SK-N-SH (cell line): ENCODE results near the gene ZCCHC7. TPM values are rescaled to one million over a fixed set of nuclear protein-coding genes. Genes with fewer than 3 reads are reported as not detected.

Source experiments
- CTCF ChIA-PET: fragments of 300-600, 350-600 bp; formaldehyde crosslinking; extraction: SDS; loops from one replicate; lab custom pipeline; 2021; lab: Yijun Ruan, JAX
- POLR2A ChIA-PET: fragments of 350-600 bp; sonication (Branson Sonifier 250); formaldehyde crosslinking; extraction: SDS; loops from one replicate; lab custom pipeline; 2020; ENCODE audit warnings: antibody characterized with exemption, inconsistent platforms; lab: Yijun Ruan, JAX
- DNase-seq: peaks from one replicate; pipeline ENCODE4 v3.0.0; 2012
- H2AFZ ChIP-seq: fragments of 200-600 bp; sonication (generic); 2 replicates; pipeline ENCODE4 v1.8.1; 2016; ENCODE audit warnings: antibody characterized with exemption, mild to moderate bottlenecking, low read depth
- H3F3A ChIP-seq: fragments of 200-600 bp; sonication (generic); replicated peaks from 2 replicates; pipeline ENCODE3; 2016; ENCODE audit warnings: antibody characterized with exemption, mild to moderate bottlenecking; ENCODE audit not compliant: insufficient read depth
- H3K27ac ChIP-seq, 2 experiments: fragments of 200-500 bp in 1 of 2; fragments of 200-600 bp in 1 of 2; sonication (Bioruptor generic) in 1 of 2; sonication (generic), shearing (Covaris generic) in 1 of 2; 2 replicates each; pipeline versions ENCODE4 v1.5.1 to v1.6.1; 2014 to 2016; ENCODE audit warnings: low read depth in 2 of 2, inconsistent platforms in 1 of 2, low read length in 1 of 2, mild to moderate bottlenecking in 1 of 2, mixed read lengths in 1 of 2
- H3K27me3 ChIP-seq: fragments of 200-600 bp; sonication (generic), shearing (Covaris generic); 2 replicates; pipeline ENCODE4 v1.6.1; 2016; ENCODE audit warnings: mixed run types; ENCODE audit not compliant: insufficient read depth
- H3K36me3 ChIP-seq, 2 experiments: fragments of 200-500 bp in 1 of 2; fragments of 200-600 bp in 1 of 2; sonication (Bioruptor generic) in 1 of 2; sonication (generic) in 1 of 2; replicated peaks in 1 of 2; 2 replicates each; pipeline versions ENCODE3 to v1.5.1; 2014 to 2016; ENCODE audit warnings: low read length in 1 of 2, mild to moderate bottlenecking in 1 of 2; ENCODE audit not compliant: insufficient read depth in 2 of 2, control insufficient read depth in 1 of 2
- H3K4me1 ChIP-seq, 2 experiments: fragments of 200-500 bp in 1 of 2; fragments of 200-600 bp in 1 of 2; sonication (Bioruptor generic) in 1 of 2; sonication (generic), shearing (Covaris generic) in 1 of 2; 2 replicates each; pipeline versions ENCODE4 v1.5.1 to v1.6.1; 2014 to 2016; ENCODE audit warnings: low read depth in 1 of 2, low read length in 1 of 2, mixed run types in 1 of 2; ENCODE audit not compliant: insufficient read depth in 2 of 2, control insufficient read depth in 1 of 2
- H3K4me2 ChIP-seq: fragments of 200-600 bp; sonication (generic), shearing (Covaris generic); 2 replicates; pipeline ENCODE4 v1.6.1; 2017; ENCODE audit warnings: mixed run types
- H3K4me3 ChIP-seq, 2 experiments: fragments of 200-500 bp in 1 of 2; fragments of 200-600 bp in 1 of 2; sonication (Bioruptor generic) in 1 of 2; sonication (generic), shearing (Covaris generic) in 1 of 2; 2 replicates each; pipeline versions ENCODE4 v1.5.1 to v1.8.1; 2014 to 2016; ENCODE audit warnings: low read depth in 2 of 2, inconsistent platforms in 1 of 2, low read length in 1 of 2, mild to moderate bottlenecking in 1 of 2, mixed read lengths in 1 of 2, moderate library complexity in 1 of 2
- H3K79me2 ChIP-seq: fragments of 200-600 bp; sonication (generic); 2 replicates; pipeline ENCODE4 v1.8.1; 2017; ENCODE audit warnings: mild to moderate bottlenecking; ENCODE audit not compliant: insufficient read depth
- H3K9ac ChIP-seq: fragments of 200-600 bp; sonication (generic); 2 replicates; pipeline ENCODE4 v1.6.1; 2017; ENCODE audit warnings: mixed run types
- H3K9me2 ChIP-seq: fragments of 200-600 bp; sonication (generic); 2 replicates; pipeline ENCODE4 v1.6.1; 2017; ENCODE audit warnings: mixed run types
- H3K9me3 ChIP-seq: fragments of 200-600 bp; sonication (generic); 2 replicates; pipeline ENCODE4 v1.6.1; 2017; ENCODE audit warnings: mixed run types, mild to moderate bottlenecking, moderate library complexity
- H4K20me1 ChIP-seq: fragments of 200-600 bp; sonication (generic); 2 replicates; pipeline ENCODE4 v1.6.1; 2017; ENCODE audit warnings: mild to moderate bottlenecking, mixed run types; ENCODE audit not compliant: insufficient read depth
- CHD2 ChIP-seq: fragments of 150-350 bp; IDR thresholded peaks from 2 replicates; pipeline ENCODE4 v1.6.1; 2018; ENCODE audit warnings: low read length; ENCODE audit not compliant: partially characterized antibody
- EP300 ChIP-seq, 2 experiments: IDR thresholded peaks; 2 replicates each; pipeline versions ENCODE4 v1.4.0 to v1.6.1; 2012; ENCODE audit warnings: borderline replicate concordance in 1 of 2, low read depth in 1 of 2, low read length in 1 of 2
- EZH2phosphoT487 ChIP-seq: fragments of 200-600 bp; sonication (generic); IDR thresholded peaks from 2 replicates; pipeline ENCODE4 v1.6.1; 2017; ENCODE audit warnings: low read depth, mixed run types, mild to moderate bottlenecking, antibody characterized with exemption, moderate library complexity, borderline replicate concordance
- FOSL2 ChIP-seq: IDR thresholded peaks from 2 replicates; pipeline ENCODE4 v1.4.0; 2012; ENCODE audit warnings: low read depth, mild to moderate bottlenecking, moderate library complexity, borderline replicate concordance
- FOXJ3 ChIP-seq: sonication (generic); formaldehyde crosslinking; IDR thresholded peaks from 2 replicates; pipeline ENCODE4 v1.5.1; 2020; ENCODE audit warnings: mild to moderate bottlenecking, missing genetic modification reagents
- GABPA ChIP-seq: IDR thresholded peaks from 2 replicates; pipeline ENCODE4 v1.4.0; 2012; ENCODE audit warnings: low read depth, mild to moderate bottlenecking
- IRF3 ChIP-seq: fragments of 150-350 bp; IDR thresholded peaks from 2 replicates; pipeline ENCODE4 v1.6.1; 2016; ENCODE audit warnings: mild to moderate bottlenecking, low read depth, low read length
- MXI1 ChIP-seq: IDR thresholded peaks from 2 replicates; pipeline ENCODE4 v1.6.1; 2012; ENCODE audit warnings: mild to moderate bottlenecking, low read depth, low read length, improper control_type of control experiment
- NRF1 ChIP-seq: IDR thresholded peaks from 2 replicates; pipeline ENCODE4 v1.6.1; 2012; ENCODE audit warnings: low read depth, mild to moderate bottlenecking, low read length
- PBX3 ChIP-seq: IDR thresholded peaks from 2 replicates; pipeline ENCODE4; 2012
- RAD21 ChIP-seq: IDR thresholded peaks from 2 replicates; pipeline ENCODE4 v1.6.1; 2012; ENCODE audit warnings: mild to moderate bottlenecking, low read length
- REST ChIP-seq: IDR thresholded peaks from 2 replicates; pipeline ENCODE4 v1.6.1; 2012; ENCODE audit warnings: mild to moderate bottlenecking, low read depth, low read length, moderate library complexity
- RFX5 ChIP-seq: IDR thresholded peaks from 2 replicates; pipeline ENCODE4 v1.6.1; 2012; ENCODE audit warnings: mild to moderate bottlenecking, improper control_type of control experiment, low read length
- SMC3 ChIP-seq: IDR thresholded peaks from 2 replicates; pipeline ENCODE4 v1.6.1; 2012; ENCODE audit warnings: low read depth, low read length, improper control_type of control experiment
- TCF12 ChIP-seq: IDR thresholded peaks from 2 replicates; pipeline ENCODE4 v1.4.0; 2012
- USF2 ChIP-seq: fragments of 150-350 bp; IDR thresholded peaks from 2 replicates; pipeline ENCODE4 v1.6.1; 2017; ENCODE audit warnings: antibody characterized with exemption, low read length, low read depth, borderline replicate concordance
- WGBS: methylation state at CpG from one replicate; pipeline ENCODE4 v1.1.6; 2017; ENCODE audit warnings: low lambda C conversion rate; 5-methylcytosine and 5-hydroxymethylcytosine counted together
- polyA plus RNA-seq, 3 experiments: library from polyadenylated mRNA; depleted of rRNA; stranded (reverse); fragments of >200 nt; gene quantifications; 2 replicates each; pipeline ENCODE4 v1.2.3, GENCODE V29; 2012

ZCCHC7 gene
- polyA plus RNA-seq, 1 of the 3 experiments (the other 2 are of a cell fraction), result 12.6 TPM

- Histone ChIP-seq H3K27ac (no peak overlapping the region), H4K20me1 (no peaks in the 10 kb centered on the region), H3K4me2 (no peak overlapping the region), H3K36me3 (no peaks in the 10 kb centered on the region), H3K9ac (no peak overlapping the region), H3K9me3 (peaks cover 5% of the 10 kb centered on the region; the same call in 1 of the 2 replicates), H2AFZ (no peak overlapping the region), H3F3A (no peaks in the 10 kb centered on the region), H3K9me2 (no peaks in the 10 kb centered on the region), H3K79me2 (no peaks in the 10 kb centered on the region), H3K4me3 (no peak overlapping the region), H3K27me3 (no peaks in the 10 kb centered on the region), H3K4me1 (no peaks in the 10 kb centered on the region)
- POLR2A ChIA-PET, result no interaction called here
- DNase-seq, result no peak
- CTCF ChIA-PET, result interaction anchor here (0.6 kb wide), 1 partner anchor 540 kb away, joined by 3 read pairs; no protein-coding TSS in a partner anchor
- 83% methylated on average over 3 of the region's 3 CpGs for WGBS
- TF ChIP-seq USF2 (no peak), RAD21 (no peak), NRF1 (no peak), PBX3 (no peak), FOXJ3 (no peak), REST (no peak), TCF12 (no peak), FOSL2 (no peak), GABPA (no peak), RFX5 (no peak), SMC3 (no peak), MXI1 (no peak), IRF3 (no peak), CHD2 (no peak), EP300 (IDR thresholded peaks at IDR 0.05; ENCODE audit: borderline replicate concordance in 1 of 2, low read depth in 1 of 2, low read length in 1 of 2) (no peak), EZH2phosphoT487 (no peak)
These were observed 285.0 kb downstream of the ZCCHC7 start for GRCh38 chr9:37405350-37405749.
